Heart right ventricle (tissue), 16 donors: ENCODE measurements around the gene S100A4. TPM values are rescaled to one million over a fixed set of nuclear protein-coding genes. Genes with fewer than 3 reads are reported as not detected.

ENCODE experiments used
- ATAC-seq, 8 donors: fragments of 200-7000 bp; cut with Tn5 transposase; one replicate each; pipeline ENCODE4 v1.9.1; 2020; ENCODE audit warnings: mild to moderate bottlenecking in 8 of 8, moderate library complexity in 8 of 8, moderate number of reproducible peaks in 1 of 8
- DNase-seq, 2 donors: peaks; one replicate each; pipeline ENCODE4 v3.0.0-alpha.2; 2020
- H3K27ac ChIP-seq, 10 donors: fragments of 200-600 bp; sonication (generic) in 2 of 10; one replicate each; pipeline versions ENCODE4 v1.5.0 to v1.8.0; 2020 to 2022; ENCODE audit warnings: mild to moderate bottlenecking in 3 of 10
- H3K27me3 ChIP-seq, 7 donors: fragments of 200-600 bp; one replicate each; pipeline ENCODE4 v1.8.0; 2021 to 2022; ENCODE audit warnings: mild to moderate bottlenecking in 2 of 7
- H3K36me3 ChIP-seq, 9 donors: fragments of 200-600 bp; sonication (generic) in 1 of 9; one replicate each; pipeline versions ENCODE4 v1.5.0 to v1.8.0; 2020 to 2022; ENCODE audit warnings: mild to moderate bottlenecking in 2 of 9
- H3K4me1 ChIP-seq, 9 donors: fragments of 200-600 bp; sonication (generic) in 1 of 9; one replicate each; pipeline versions ENCODE4 v1.5.0 to v1.8.0; 2020 to 2022; ENCODE audit warnings: mild to moderate bottlenecking in 4 of 9
- H3K4me3 ChIP-seq, 10 donors: fragments of 200-600 bp; sonication (generic) in 2 of 10; one replicate each; pipeline versions ENCODE4 v1.5.0 to v1.8.0; 2020 to 2022; ENCODE audit warnings: mild to moderate bottlenecking in 7 of 10, moderate library complexity in 2 of 10
- H3K9me3 ChIP-seq, 11 donors: fragments of 200-600 bp in 10 of 11; sonication (generic) in 2 of 11; one replicate each; pipeline versions ENCODE4 v1.5.0 to v1.8.0; 2013 to 2022; ENCODE audit warnings: mild to moderate bottlenecking in 2 of 11, control low read depth in 1 of 11, moderate library complexity in 1 of 11
- CTCF ChIP-seq, 9 donors: fragments of 200-600 bp; sonication (generic) in 2 of 9; IDR thresholded peaks; one replicate each; pipeline versions ENCODE4 v1.5.0 to v1.8.0; 2021 to 2022; ENCODE audit warnings: antibody characterized with exemption in 9 of 9, mild to moderate bottlenecking in 5 of 9, moderate library complexity in 1 of 9
- WGBS, 2 donors: extraction: QIAGEN DNeasy Blood & Tissue Kit; methylation state at CpG; one replicate each; pipeline ENCODE4 v1.1.7; 2013; ENCODE audit warnings: inconsistent platforms in 1 of 2; 5-methylcytosine and 5-hydroxymethylcytosine counted together
- intact Hi-C, 10 donors: fragments of 100-400 bp; cut with DNase I; formaldehyde crosslinking; loops; one replicate each; pipeline versions ENCODE4 v1.11.1 to v1.14.2; 2022
- polyA plus RNA-seq, 2 donors: library from polyadenylated mRNA; stranded (reverse); fragments of 200-250 nt; gene quantifications; one replicate each; pipeline ENCODE4 v1.2.3, GENCODE V29; 2013
- total RNA-seq, 10 donors: library from RNA; stranded (reverse); fragmentation: NEBNext Ultra II Directional in 3 of 10; extraction: Animal tissue kit (Norgen Biotek cat#: 25700) in 3 of 10; gene quantifications; one replicate each; pipeline versions ENCODE4 v1.2.1 to v1.2.4, GENCODE V29; 2021 to 2023
- donor health status: Arrhythmogenic right ventricular cardiomyopathy.
- donor health status: ischemic (EF 13 %, LVEDD 7.1; RV severe dilation, severe dysfunction).
- donor health status: healthy with polysubstance abuse.
- donor health status: DM: no; HTN: yes; CAD: no.
- donor health status: DM: no; HTN: no; CAD: no.
- donor health status: ischemic (EF 25% LVEDD 6.9; RV normal size, moderate dysfunction).
- donor health status: ischemic (EF 25% LVEDD 5.7; RV mildly dilated, moderate dysfunction).
- donor health status: healthy.
- donor health status: DM: yes; HTN: yes; CAD: no.
- donor health status: Ischemic cardiomyopathy.
- donor health status: ischemic (EF 35%, LVEDD 5.7; RV mildly dilated, moderate dysfunction).
- donor health status: nonischemic (EF 11% LVEDD 7.7; RV severe dilation, severe dysfunction).
- donor health status: DM: yes; HTN: yes; CAD: no.
- donor health status: PGD.
- donor health status: ischemic (EF 29% LVEDD 5.4; RV normal size, mild dysfunction).
- donor health status: nonischemic (EF 23%, LVEDD 6.1; RV moderate dilation, normal function).

Gene S100A4
- total and polyA plus RNA-seq, 12 donors, result 29.4 to 755 (median 78.3) TPM

GRCh38 chr1:153534226-153534924, 11.2 kb downstream of the S100A4 start:
- Histone ChIP-seq H3K9me3 (no peaks in the 10 kb centered on the region), H3K27ac (peak overlapping the region in 9 of 10 donors; percentile 93 to 99 (median 98)), H3K4me3 (peak overlapping the region; percentile 62 to 93 (median 77)), H3K36me3 (peaks cover 0 to 9% (median 0%) of the 10 kb centered on the region in 9 donors), H3K27me3 (no peaks in the 10 kb centered on the region), H3K4me1 (peaks cover 3 to 61% (median 35%) of the 10 kb centered on the region in 9 donors)
- ATAC-seq (no peak), DNase-seq (no peak)
- intact Hi-C loops, result loop anchor here in 6 of 10 donors (2.0 to 10.0 kb wide), 4 partner anchors 32 to 80 kb away; partner anchors contain the start of genes S100A2 (in 3 of the 6), S100A16 (in 2 of the 6) and S100A14 (in 1 of the 6)
- 80 to 88% methylated on average over 7 of the region's 7 CpGs for WGBS, 2 donors
- no peak for TF ChIP-seq CTCF (IDR thresholded peaks at IDR 0.05)

- peaks cover 3 to 61% (median 35%) of the 10 kb centered on the region in 9 donors for H3K4me1 ChIP-seq
- intact Hi-C loops, result loop anchor here (1.0 to 10.0 kb wide), 6 partner anchors 33 to 81 kb away; partner anchors contain the start of genes S100A2 (in 3 of the 10), S100A16 (in 2 of the 10) and S100A14 (in 1 of the 10)
Observed at GRCh38 chr1:153533689-153534201, 11.9 kb downstream of the S100A4 start.

GRCh38 chr1:153532769-153533599, 12.6 kb downstream of the S100A4 start:
- H3K4me1 ChIP-seq, result peaks cover 3 to 54% (median 35%) of the 10 kb centered on the region in 9 donors
- H3K27ac ChIP-seq, result peak overlapping the region in 9 of 10 donors; percentile 3 to 99 (median 98)
- DNase-seq (peak; percentile 82 to 83), ATAC-seq (peak; percentile 46 to 75 (median 53))
- WGBS, 2 donors, result 34 to 39% methylated on average over 34 of the region's 34 CpGs
- intact Hi-C loops, result loop anchor here in 9 of 10 donors (1.0 to 10.0 kb wide), 5 partner anchors 34 to 82 kb away; partner anchors contain the start of genes S100A2 (in 3 of the 9), S100A16 (in 2 of the 9) and S100A14 (in 1 of the 9)
- H3K9me3 ChIP-seq, result no peaks in the 10 kb centered on the region
- H3K27me3 ChIP-seq, result no peaks in the 10 kb centered on the region
- H3K4me3 ChIP-seq, result peak overlapping the region in 9 of 10 donors; percentile 11 to 93 (median 73)
- TF ChIP-seq CTCF (IDR thresholded peaks at IDR 0.05), result peak; percentile 57 to 91 (median 85)
- peaks cover 0 to 9% (median 0%) of the 10 kb centered on the region in 9 donors for H3K36me3 ChIP-seq

More at GRCh38 chr1:153533689-153534201, 11.9 kb downstream of the S100A4 start:
- WGBS, 2 donors, result 52 to 72% methylated on average over 13 of the region's 13 CpGs
- ATAC-seq (peak in 7 of 8 donors; percentile 3 to 50 (median 35)), DNase-seq (no peak)
- peak overlapping the region in 9 of 10 donors; percentile 3 to 99 (median 98) for H3K27ac ChIP-seq
- peaks cover 0 to 9% (median 0%) of the 10 kb centered on the region in 9 donors for H3K36me3 ChIP-seq
- H3K27me3 ChIP-seq, result no peaks in the 10 kb centered on the region
- peak overlapping the region in 9 of 10 donors; percentile 11 to 93 (median 79) for H3K4me3 ChIP-seq
- H3K9me3 ChIP-seq, result no peaks in the 10 kb centered on the region
- no peak for TF ChIP-seq CTCF (IDR thresholded peaks at IDR 0.05)
